Measurements from ENCODE around the gene CDPF1.
"Not testable (repeated sequence)": the region's sequence is repeated elsewhere in the genome, so short reads cannot be mapped to it uniquely, and the experiment has no call there.

The CDPF1 gene

DNA sequence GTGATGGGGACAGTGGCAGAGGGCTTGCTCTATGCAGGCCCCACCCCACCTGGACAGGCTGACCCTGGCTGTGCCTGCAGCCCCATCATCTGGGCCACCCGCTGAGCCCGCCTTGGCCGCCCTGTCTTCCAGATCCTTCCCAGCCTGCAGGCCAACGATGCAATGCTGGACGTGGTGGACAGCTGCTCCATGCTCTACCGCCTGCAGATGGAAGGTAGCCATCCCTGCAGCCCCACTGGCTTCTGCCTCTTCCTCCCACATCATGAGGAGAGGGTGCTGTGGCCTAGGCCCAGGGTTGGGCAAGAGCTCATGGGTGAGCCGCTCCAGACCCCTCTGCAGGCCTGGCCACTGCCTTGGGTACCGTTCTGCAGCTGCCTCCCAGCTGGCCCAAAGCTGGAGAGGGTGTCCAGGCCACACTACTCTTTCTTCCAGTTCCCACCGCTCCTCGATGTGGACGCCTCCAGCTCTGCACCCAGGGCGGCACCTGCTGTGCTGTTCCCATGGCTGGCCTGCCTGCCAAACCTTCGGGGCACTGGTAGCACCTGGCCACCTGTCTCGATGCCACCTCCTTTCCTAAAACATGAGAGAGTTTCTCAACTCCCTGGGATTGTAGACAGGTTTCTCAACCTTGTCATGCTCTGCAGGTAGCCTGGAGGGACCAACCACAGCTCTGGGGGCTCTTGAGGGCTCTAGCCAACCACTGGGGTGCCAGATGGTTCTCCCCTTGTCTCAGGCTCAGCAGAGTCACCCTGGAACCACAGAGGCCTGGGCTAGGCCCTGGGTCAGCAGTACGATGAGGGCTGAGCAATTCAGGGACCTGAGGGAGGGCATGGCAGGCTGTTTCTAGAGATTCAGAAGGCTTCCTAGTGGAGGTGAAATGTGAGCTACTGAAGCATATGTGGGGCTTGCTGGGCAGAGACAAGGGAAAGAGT lies 37.1 kb upstream of the CDPF1 start:
- no peak for DNase-seq
- in situ Hi-C loops (cut with HindIII; ENCODE audit: low pct_ligation_motif_present, low pct_unique_long_range_greater_than_20kb, low sequenced_read_pairs), result no loop called here

DNA sequence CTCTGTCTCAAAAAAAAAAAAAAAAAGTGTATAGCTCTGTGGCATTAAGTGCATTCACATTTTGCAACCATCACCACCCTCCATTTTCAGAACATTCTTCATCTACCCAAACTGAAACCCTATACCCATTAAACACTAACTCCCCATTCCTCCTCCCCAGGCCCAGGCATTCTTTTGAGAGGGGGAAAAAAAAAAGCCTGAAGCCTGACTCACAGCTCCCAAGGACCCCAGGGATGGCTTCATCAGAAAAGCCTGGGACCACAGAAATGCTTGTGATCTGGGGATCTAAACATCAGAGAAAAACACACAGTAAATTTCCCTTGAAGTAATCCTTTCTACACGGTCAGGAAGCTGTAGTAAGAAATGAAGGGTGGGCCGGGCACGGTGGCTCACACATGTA lies 35.9 kb upstream of the CDPF1 start:
- no peak for DNase-seq
- in situ Hi-C loops (cut with HindIII; ENCODE audit: low pct_ligation_motif_present, low pct_unique_long_range_greater_than_20kb, low sequenced_read_pairs), result no loop called here

DNA sequence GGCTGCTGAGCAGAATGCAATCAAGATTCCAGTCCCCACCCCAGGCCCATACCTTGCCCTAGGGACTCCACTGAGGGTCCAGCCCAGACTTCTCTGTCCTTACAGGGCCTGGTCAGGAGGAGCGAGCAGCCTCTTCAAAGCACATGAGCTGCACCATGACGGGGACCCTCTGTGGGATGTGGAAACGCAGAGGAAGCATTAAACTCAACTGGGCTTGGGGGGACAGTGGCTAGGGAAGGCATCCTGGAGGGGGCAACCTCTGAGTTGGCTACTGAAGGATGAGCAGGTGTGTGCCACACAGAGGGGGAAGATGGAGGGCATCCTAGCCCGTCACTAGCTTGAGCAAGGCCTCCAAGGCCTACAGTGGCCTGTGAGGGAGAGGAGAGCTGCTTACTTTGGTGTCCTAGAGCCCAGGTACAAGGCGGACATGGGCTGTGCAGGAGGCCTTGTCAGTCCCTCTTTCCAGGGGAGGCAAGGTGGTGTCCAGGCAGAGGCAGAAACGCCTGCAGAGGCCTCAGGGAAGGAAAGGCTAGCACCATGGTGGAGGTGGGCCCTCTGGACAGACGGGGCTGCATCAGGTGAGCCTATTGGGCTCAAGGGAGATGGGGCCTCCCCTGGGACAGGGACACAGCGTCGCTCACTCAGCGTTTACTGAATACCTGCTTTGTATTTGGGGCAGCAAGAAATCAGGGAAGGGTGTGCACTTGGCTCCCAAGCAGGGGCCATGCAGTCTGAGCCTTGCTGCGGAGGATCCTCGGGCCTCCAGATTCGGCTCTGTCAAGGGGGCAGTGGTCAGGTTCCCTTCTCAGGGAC lies 32.0 kb upstream of the CDPF1 start:
- in situ Hi-C loops (cut with HindIII; ENCODE audit: low pct_ligation_motif_present, low pct_unique_long_range_greater_than_20kb, low sequenced_read_pairs), result no loop called here
- DNase-seq, result no peak

DNA sequence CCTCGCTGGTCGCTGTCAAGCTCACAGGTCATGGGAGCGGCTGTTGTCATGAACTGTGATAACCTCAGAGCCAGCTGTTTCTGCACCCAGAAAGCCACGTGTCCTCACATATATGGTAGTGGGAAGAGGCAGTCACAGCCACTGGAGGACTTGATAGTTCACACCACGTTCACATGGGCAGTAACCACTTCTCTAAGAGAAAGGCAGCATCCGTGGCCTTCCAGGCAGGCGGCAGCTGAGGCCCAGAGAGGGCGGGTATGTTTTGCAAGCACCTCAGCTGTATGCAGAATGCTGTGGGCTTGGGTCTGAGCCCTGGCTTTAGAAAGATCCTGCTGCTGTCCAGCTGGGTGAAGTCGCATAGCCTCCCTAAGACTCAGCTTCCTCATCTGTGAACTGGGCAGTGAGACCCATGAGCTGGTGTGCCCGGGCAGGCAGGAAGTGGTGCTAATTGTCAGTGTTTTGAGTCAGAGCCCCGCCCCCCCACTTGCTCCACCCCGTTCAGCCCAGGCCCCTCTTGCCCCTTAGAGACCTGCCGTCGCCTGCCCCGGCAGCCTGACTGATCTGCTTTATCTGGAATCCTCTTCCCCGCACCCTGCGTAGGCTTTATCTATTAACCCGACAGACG lies 31.0 kb upstream of the CDPF1 start:
- in situ Hi-C loops (cut with HindIII; ENCODE audit: low pct_ligation_motif_present, low pct_unique_long_range_greater_than_20kb, low sequenced_read_pairs), result no loop called here
- no peak for DNase-seq

DNA sequence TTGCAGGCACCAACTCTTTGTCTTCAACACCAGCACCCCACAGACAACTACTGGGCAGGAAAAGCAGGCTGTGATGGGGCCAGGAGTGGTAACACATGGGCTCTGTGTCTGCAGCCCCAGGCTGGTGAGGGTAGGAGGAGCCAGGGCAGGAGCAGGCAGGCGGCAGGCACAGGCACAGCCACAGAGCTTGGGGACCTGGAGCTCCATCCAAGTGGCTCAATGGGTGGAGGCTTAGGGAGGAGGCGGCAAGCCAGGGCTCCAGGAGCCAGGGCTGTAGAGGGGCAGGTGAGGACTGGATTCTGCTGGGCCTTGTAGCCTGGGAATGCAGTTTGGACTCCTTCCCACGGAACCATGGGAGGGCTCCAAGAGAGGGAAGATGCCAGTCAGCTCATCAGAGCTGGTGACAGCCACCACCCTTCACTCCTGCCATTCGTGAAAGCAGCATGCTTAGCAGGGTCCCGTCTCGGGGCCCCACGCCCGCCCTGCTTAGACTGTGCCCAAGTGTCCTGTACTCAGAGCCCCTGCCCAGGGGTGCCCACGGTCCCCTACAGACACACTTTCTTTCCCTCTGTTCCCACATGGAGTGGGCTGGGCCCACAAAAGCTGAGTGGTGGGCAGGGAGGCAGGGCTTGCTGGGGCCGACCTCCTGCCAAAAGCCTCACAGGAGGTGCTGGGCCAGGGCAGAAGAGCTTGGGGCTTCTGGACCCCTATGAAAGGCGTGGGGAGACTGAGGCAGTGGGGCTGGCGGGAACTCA lies 30.1 kb upstream of the CDPF1 start:
- DNase-seq, result no peak
- in situ Hi-C loops (cut with HindIII; ENCODE audit: low pct_ligation_motif_present, low pct_unique_long_range_greater_than_20kb, low sequenced_read_pairs), result no loop called here

DNA sequence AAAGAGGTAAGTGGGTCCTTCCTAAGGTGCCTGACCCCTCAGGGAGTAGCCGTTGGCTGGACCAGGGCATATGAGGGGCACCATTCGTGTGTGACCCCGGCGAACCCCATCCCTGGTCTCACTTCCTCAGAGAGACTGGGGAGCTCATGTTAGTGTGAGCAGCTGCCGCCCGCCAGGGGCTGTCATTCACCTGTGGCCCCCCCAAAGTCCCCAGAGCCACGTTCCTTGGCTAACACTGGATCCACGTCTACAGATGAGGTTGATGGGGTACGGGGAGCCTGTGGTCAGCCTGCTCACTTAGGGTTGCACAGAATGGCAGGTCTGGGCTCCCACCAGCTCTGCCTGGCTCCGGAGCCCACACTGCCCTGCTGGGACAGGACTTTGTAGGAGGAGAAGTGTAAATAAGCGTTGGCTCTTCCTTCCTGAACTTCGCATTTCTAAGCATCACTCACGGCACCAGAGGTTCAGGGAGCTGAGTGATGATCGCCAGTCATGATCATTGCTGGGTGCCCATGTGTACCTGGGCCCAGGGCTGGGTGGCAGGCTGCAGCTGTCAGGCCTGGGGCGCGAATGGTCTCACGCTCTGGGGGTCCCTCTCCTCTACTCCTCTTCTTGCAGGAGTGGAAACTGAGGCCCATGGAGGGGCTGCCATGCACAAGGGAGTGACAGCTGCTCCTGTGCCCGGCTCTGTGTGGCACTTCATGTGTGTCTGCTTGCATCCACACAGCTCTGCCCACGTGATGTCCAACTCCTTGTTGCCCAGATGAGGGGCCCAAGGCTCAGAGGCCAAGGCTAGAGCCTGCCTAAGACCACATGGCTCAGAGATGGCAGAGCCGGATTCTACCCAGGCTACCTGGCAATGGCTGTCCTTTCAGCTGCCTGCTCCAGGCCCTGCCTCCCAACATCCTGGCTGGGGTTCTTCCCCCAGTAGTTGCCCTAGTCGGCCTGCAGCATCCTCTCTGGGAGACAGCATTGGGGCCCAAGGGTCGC lies 28.9 kb upstream of the CDPF1 start:
- in situ Hi-C loops (cut with HindIII; ENCODE audit: low pct_ligation_motif_present, low pct_unique_long_range_greater_than_20kb, low sequenced_read_pairs), result no loop called here

DNA sequence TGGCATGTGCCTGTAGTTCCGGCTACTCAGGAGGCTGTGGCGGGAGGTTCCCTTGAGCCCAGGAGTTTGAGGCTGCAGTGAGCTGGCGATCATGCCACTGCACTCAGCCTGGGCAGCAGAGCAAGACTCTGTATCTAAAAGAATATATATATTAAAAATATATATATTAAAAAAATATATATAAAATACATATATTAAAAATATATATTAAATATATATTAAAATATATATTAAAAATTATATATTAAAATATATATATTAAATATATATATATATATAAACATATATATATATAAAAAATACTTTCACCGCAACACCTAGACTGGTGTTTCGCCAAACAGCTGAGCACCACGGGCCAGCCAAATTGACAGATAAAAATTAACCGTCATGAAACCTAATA lies 26.5 kb upstream of the CDPF1 start:
- no peak for DNase-seq
- in situ Hi-C loops (cut with HindIII; ENCODE audit: low pct_ligation_motif_present, low pct_unique_long_range_greater_than_20kb, low sequenced_read_pairs), result no loop called here

More for the DNA sequence above, 28.9 kb upstream of the CDPF1 start:
- DNase-seq, result no peak

DNA sequence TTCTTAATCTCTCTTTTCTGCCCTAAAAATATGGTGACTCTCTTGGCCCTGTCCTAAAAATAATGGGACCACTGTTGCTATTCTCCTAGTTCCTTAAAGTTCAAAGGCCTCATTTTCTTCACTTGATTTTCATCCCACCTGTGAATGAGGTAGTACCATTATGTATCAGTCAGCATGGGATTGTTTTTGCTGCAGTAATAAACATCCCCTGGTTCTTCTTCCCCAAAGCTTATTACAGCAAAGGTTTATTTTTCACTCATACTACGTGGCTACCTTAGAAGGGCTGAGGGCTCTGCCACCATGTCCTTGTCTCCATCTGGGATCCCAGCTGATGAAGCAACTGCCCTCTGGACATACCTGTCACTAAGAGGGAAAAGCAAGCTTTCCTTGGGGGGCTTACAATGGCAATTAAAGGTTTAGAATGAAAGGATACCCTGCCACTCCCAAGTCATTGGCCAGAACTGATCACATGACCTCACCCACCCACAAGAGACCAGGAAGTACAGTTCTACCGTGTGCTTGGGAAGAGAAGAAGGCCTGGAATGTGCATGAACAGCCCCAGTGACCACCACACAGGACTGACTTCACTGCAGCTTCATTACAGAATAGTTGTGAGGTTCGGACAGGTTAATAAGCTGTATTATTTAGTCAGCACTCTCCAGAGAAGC lies 25.5 kb upstream of the CDPF1 start:
- no peak for DNase-seq
- in situ Hi-C loops (cut with HindIII; ENCODE audit: low pct_ligation_motif_present, low pct_unique_long_range_greater_than_20kb, low sequenced_read_pairs), result no loop called here

DNA sequence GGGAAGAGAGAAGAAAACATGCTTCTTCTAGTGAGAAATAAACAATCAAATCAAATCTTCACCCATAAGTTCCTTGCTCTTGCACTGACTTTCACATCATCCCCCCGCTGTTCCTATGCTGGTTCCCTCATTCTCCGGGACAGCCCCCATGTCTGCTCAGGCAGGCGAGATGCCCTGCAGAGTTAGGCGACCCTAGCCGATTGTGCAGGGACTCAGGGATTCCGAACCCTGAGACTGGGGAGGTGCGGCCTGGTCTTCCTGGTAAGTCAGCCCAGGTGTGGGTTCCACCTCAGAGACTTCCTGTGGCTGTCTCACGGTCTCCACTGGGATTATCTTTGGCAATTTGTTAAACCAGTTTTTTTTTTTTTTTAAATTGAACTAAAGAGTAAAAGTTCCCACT lies 24.3 kb upstream of the CDPF1 start:
- no peak for DNase-seq
- in situ Hi-C loops (cut with HindIII; ENCODE audit: low pct_ligation_motif_present, low pct_unique_long_range_greater_than_20kb, low sequenced_read_pairs), result no loop called here

DNA sequence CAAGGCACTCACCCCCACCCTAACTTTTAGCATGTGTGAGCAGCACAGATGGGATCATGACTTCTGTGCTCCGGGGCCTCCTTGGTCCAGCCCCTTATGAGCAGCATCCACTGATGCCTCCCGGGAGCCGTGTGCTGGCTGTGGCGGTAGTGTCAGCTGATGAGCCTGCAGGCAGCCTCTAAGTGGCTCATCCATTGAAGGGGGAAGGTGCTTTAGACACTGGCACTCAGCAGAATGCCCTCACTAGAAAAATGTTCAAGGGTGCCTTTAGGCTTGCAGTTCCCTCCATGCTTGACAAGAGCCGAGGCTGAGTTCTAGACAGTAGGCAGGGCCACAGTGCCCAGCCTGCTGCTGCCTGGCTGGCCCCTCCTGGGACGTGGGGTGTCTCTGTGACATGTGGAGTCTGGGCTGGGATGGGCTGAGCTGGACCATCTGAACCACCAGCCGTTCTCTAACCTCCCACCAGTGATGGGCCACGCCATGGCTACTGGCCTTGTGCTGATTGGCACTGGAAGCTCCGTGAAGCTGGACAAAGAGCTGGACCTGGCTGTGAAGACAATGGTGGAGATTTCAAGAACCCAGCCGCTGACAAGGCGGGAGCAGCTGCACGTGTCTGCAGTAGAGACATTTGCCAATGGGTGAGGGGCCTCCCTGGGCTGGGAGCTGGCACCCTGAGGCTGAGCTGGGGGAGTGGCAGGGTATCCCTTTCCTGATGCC lies 23.5 kb upstream of the CDPF1 start:
- in situ Hi-C loops (cut with HindIII; ENCODE audit: low pct_ligation_motif_present, low pct_unique_long_range_greater_than_20kb, low sequenced_read_pairs), result no loop called here
- DNase-seq, result no peak

DNA sequence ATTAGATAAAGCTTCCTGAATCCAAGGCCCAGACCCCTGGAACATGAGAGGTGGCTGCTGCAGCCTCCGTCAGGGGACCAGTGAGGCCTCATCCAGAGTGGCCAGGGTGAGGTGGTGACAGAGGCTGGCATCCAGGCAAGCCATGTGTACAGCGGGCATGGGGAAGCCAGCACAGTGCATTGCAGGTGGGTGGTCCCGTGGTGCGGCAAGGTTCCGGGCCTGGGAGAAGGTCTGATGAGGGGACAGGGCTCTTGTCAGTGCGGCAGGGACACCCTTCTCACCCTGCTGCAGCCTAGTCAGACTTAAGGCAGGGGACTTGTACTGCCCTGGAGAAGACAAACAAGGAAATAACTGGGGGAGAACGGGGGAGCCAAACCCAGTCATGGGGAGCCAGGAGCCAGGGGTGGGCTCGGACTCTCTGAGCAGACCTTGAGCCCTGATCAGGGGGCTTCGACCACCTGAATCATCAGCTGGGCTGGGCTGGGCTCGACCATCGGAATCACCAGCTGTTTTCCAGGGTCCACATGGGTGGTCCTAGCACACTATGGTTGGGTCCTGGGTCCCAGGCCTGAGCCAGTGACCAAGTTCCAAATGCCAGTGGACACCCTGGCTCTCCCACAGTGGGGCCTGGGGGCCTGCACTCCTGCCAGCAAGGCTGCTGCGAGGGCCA lies 22.8 kb upstream of the CDPF1 start:
- in situ Hi-C loops (cut with HindIII; ENCODE audit: low pct_ligation_motif_present, low pct_unique_long_range_greater_than_20kb, low sequenced_read_pairs), result no loop called here
- no peak for DNase-seq

DNA sequence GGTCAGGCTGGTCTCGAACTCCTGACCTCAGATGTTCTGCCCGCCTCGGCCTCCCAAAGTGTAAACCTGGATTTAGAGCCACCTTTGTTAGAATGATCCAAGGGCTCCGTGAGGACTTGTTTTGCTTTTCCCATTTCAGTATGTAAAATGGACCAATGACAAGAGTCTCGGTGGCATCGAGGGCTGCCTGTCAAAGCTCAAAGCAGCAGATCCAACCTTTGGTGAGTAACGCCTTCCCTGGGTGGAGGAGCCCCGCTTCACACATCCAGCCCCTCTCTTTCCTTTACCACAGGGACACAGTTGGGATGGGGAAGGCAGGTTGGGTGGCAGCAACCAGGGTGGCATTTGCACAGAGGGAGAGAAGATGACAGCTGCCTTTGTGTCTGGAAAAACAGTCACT lies 22.1 kb upstream of the CDPF1 start:
- no peak for DNase-seq
- in situ Hi-C loops (cut with HindIII; ENCODE audit: low pct_ligation_motif_present, low pct_unique_long_range_greater_than_20kb, low sequenced_read_pairs), result no loop called here

DNA sequence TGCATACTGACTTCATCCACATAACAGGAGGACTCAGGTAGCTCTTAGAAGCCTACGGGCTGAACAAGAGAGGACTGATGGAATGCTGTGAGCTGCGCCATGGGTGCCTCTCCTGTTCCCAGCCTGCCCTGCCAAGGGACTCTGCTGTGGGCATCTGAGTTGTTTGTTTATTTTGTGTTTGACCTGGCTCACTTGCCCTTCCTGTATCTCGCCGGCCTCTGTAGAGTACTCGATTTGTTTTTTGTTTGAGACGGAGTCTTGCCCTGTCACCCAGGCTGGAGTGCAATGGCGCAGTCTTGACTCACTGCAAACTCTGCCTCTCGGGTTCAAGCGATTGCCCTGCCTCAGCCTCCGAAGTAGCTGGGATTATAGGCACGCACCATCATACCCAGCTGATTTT lies 19.5 kb upstream of the CDPF1 start:
- in situ Hi-C loops (cut with HindIII; ENCODE audit: low pct_ligation_motif_present, low pct_unique_long_range_greater_than_20kb, low sequenced_read_pairs), result no loop called here
- DNase-seq, result no peak

DNA sequence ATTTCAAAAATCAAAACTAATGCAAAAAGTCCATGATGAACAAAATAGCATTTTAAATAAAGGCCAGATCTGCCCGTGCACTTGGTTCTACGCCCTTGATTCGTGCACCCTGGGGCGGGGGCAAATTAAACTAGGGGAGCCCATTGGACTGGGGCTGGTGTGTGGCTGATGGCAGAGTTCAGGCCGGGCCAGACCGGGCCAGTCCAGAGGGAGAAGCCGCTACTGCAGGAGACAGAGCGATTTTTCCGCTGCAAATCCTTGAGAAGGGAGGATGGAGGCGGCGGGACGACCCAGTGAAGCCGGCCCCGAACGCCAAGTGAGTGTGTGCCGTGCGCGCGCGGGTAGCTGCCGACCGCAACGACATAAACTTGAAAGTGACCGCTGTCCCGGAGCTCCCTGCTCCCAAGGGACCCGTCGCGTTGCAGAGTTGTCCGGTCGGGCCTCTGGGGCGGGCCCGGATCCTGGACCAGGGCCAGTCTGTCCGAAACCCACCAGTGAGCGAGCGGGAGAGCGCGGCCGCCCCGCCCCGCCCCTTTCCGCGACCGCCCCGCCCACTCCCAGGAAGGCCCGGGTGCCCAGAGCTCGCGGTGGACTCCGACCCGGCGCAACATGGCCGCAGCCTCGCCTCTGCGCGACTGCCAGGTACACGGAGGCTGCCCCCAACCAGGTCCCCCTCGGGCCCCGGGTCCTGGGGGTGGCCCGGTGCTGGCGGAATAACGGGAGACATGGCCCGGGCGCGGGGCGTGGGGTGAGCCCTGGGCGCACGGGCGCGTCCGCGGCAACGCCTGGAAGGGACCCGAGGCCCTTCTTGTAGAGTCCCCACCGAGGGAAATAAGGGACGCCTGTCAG lies 17.6 kb upstream of the CDPF1 start, which contains the start of gene TTC38:
TSS of gene TTC38 (plus strand) at position 578 of the 849 bp plus-strand sequence. CDS start at position 610, 32 bp downstream.
- in situ Hi-C loops (cut with HindIII; ENCODE audit: low pct_ligation_motif_present, low pct_unique_long_range_greater_than_20kb, low sequenced_read_pairs), result no loop called here
- peak; percentile 74 for DNase-seq

DNA sequence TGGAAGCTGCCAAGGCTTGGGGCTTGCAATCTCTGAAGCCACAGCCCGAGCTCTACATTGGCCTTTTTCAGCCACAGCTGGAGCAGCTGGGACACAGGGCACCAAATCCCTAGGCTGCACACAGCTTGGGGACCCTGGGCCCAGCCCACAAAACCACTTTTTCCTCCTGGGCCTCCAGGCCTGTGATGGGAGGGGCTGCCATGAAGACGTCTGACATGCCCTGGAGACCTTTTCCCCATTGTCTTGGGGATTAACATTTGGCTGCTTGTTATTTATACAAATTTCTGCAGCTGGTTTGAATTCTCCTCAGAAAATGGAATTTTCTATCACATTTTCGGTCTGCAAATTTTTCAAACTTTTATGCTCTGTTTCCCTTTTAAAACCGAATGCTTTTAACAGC lies 15.5 kb upstream of the CDPF1 start:
- in situ Hi-C loops (cut with HindIII; ENCODE audit: low pct_ligation_motif_present, low pct_unique_long_range_greater_than_20kb, low sequenced_read_pairs), result not testable (repeated sequence)

More for the DNA sequence above, 15.5 kb upstream of the CDPF1 start:
- DNase-seq, result not testable (repeated sequence)

All from ACHN (cell line).